H1 (cell line): Measurements from ENCODE around the gene SLPI.

ENCODE experiments used
- ASH2L ChIP-seq: fragments of 200-600, 300-600 bp; sonication (generic); IDR thresholded peaks from one replicate; pipeline ENCODE4 v1.7.1; 2017; ENCODE audit warnings: low read length
- CBX8 ChIP-seq: fragments of 300-800, 300-1000 bp; sonication (generic); IDR thresholded peaks from 2 replicates; pipeline ENCODE4 v1.7.1; 2016; ENCODE audit warnings: low read depth, low read length, borderline replicate concordance
- EGR1 ChIP-seq: IDR thresholded peaks from 2 replicates; pipeline ENCODE4 v1.6.1; 2011; ENCODE audit warnings: low read depth, low read length, borderline replicate concordance
- FOSL1 ChIP-seq: IDR thresholded peaks from 2 replicates; pipeline ENCODE4 v1.6.1; 2011; ENCODE audit warnings: mild to moderate bottlenecking, low read depth, low read length, moderate library complexity; ENCODE audit not compliant: insufficient read depth
- JUN ChIP-seq: IDR thresholded peaks from 2 replicates; pipeline ENCODE4 v1.6.1; 2011; ENCODE audit warnings: low read depth, mild to moderate bottlenecking, improper control_type of control experiment, low read length
- NANOG ChIP-seq: IDR thresholded peaks from 2 replicates; pipeline ENCODE4 v1.6.1; 2011; ENCODE audit warnings: low read length, low read depth, mild to moderate bottlenecking, inconsistent platforms; ENCODE audit not compliant: insufficient read depth, poor library complexity, severe bottlenecking
- POLR2AphosphoS5 ChIP-seq: IDR thresholded peaks from 2 replicates; pipeline ENCODE4 v1.6.1; 2011; ENCODE audit warnings: low read depth, low read length
- RFX5 ChIP-seq: IDR thresholded peaks from 2 replicates; pipeline ENCODE4 v1.6.1; 2011; ENCODE audit warnings: low read depth, low read length, improper control_type of control experiment, borderline replicate concordance
- SUZ12 ChIP-seq: fragments of 200-600 bp; sonication (generic); IDR thresholded peaks from 2 replicates; pipeline ENCODE4 v1.6.1; 2012; ENCODE audit warnings: mild to moderate bottlenecking, inconsistent platforms, low read length, moderate library complexity, mixed read lengths
- TF ChIP-seq, protein P1 (sequence below), 3 experiments: IDR thresholded peaks; 1 replicate in 2 of 3; 2 replicates in 1 of 3; pipeline versions ENCODE4 v1.5.1 to v1.6.1; 2011; ENCODE audit warnings: low read length in 3 of 3, mild to moderate bottlenecking in 3 of 3, inconsistent platforms in 2 of 3, low read depth in 1 of 3, moderate library complexity in 1 of 3; ENCODE audit not compliant: insufficient read depth in 1 of 3; ENCODE audit errors: control extremely low read depth in 1 of 3

- TF ChIP-seq FOSL1 (no peak), NANOG (no peak), POLR2AphosphoS5 (no peak), RFX5 (no peak), EGR1 (no peak), JUN (no peak), CBX8 (no peak), ASH2L (no peak), SUZ12 (no peak)
- TF ChIP-seq, protein P1, sequence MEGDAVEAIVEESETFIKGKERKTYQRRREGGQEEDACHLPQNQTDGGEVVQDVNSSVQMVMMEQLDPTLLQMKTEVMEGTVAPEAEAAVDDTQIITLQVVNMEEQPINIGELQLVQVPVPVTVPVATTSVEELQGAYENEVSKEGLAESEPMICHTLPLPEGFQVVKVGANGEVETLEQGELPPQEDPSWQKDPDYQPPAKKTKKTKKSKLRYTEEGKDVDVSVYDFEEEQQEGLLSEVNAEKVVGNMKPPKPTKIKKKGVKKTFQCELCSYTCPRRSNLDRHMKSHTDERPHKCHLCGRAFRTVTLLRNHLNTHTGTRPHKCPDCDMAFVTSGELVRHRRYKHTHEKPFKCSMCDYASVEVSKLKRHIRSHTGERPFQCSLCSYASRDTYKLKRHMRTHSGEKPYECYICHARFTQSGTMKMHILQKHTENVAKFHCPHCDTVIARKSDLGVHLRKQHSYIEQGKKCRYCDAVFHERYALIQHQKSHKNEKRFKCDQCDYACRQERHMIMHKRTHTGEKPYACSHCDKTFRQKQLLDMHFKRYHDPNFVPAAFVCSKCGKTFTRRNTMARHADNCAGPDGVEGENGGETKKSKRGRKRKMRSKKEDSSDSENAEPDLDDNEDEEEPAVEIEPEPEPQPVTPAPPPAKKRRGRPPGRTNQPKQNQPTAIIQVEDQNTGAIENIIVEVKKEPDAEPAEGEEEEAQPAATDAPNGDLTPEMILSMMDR (IDR thresholded peaks at IDR 0.05; ENCODE audit: control extremely low read depth in 1 of 3, insufficient read depth in 1 of 3, low read depth in 1 of 3, low read length in 3 of 3), result no peak
Observed at GRCh38 chr20:45275338-45275737, 21.0 kb upstream of the SLPI start.
